Neutrophil (primary cell): Measurements from ENCODE around the gene NID1.

Source experiments
- H3K27ac ChIP-seq: fragments of 200-600 bp; sonication (generic); 2 replicates; pipeline ENCODE4 v1.5.1; 2016; ENCODE audit warnings: mild to moderate bottlenecking, moderate library complexity
- H3K27me3 ChIP-seq: fragments of 200-600 bp; sonication (generic); 2 replicates; pipeline ENCODE4 v1.6.0; 2016; ENCODE audit warnings: mild to moderate bottlenecking
- H3K36me3 ChIP-seq: fragments of 200-600 bp; sonication (generic); 2 replicates; pipeline ENCODE4 v1.5.1; 2017
- H3K4me1 ChIP-seq, 2 experiments: fragments of 200-600 bp in 1 of 2; sonication (generic) in 1 of 2; 1 replicate in 1 of 2; 2 replicates in 1 of 2; pipeline versions ENCODE4 v1.5.1 to v1.6.1; 2013 to 2016; ENCODE audit warnings: low read depth in 1 of 2, low read length in 1 of 2, mild to moderate bottlenecking in 1 of 2, moderate library complexity in 1 of 2; ENCODE audit not compliant: control insufficient read depth in 1 of 2, insufficient read depth in 1 of 2
- H3K4me3 ChIP-seq, 2 experiments: fragments of 200-600 bp in 1 of 2; sonication (generic) in 1 of 2; 1 replicate in 1 of 2; 2 replicates in 1 of 2; pipeline ENCODE4 v1.5.1; 2013 to 2016; ENCODE audit warnings: low read depth in 1 of 2, low read length in 1 of 2, mild to moderate bottlenecking in 1 of 2, moderate library complexity in 1 of 2
- H3K9me3 ChIP-seq: fragments of 200-600 bp; sonication (generic); 2 replicates; pipeline ENCODE4 v1.5.1; 2016
- TF ChIP-seq, protein P1 (sequence below): fragments of 200-600 bp; sonication (generic); IDR thresholded peaks from 2 replicates; pipeline ENCODE4 v1.5.1; 2016; ENCODE audit warnings: antibody characterized with exemption

Gene NID1

DNA sequence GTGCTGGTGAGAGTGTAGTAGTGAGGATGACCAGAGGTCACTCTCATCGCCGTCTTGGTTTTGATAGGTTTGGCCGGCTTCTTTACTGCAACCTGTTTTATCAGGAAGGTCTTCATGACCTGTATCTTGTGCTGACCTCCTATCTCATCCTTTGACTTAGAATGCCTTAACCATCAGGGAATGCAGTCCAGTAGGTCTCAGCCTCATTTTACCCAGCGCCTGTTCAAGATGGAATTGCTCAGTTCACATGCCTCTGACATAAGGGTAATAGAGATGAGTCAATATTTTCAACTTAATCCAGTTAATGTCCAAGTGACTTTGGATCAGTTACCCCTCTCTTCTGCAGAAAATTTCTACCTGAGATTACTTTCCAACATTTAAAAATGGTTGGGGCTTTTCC, 4.6 kb downstream of the NID1 start:
- Histone ChIP-seq H3K9me3 (no peaks in the 10 kb centered on the region), H3K36me3 (no peaks in the 10 kb centered on the region), H3K4me1 (peaks cover 16 to 17% of the 10 kb centered on the region in 2 experiments), H3K4me3 (no peak overlapping the region), H3K27me3 (peaks cover 80% of the 10 kb centered on the region), H3K27ac (no peak overlapping the region)
- TF ChIP-seq, protein P1, sequence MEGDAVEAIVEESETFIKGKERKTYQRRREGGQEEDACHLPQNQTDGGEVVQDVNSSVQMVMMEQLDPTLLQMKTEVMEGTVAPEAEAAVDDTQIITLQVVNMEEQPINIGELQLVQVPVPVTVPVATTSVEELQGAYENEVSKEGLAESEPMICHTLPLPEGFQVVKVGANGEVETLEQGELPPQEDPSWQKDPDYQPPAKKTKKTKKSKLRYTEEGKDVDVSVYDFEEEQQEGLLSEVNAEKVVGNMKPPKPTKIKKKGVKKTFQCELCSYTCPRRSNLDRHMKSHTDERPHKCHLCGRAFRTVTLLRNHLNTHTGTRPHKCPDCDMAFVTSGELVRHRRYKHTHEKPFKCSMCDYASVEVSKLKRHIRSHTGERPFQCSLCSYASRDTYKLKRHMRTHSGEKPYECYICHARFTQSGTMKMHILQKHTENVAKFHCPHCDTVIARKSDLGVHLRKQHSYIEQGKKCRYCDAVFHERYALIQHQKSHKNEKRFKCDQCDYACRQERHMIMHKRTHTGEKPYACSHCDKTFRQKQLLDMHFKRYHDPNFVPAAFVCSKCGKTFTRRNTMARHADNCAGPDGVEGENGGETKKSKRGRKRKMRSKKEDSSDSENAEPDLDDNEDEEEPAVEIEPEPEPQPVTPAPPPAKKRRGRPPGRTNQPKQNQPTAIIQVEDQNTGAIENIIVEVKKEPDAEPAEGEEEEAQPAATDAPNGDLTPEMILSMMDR, result no peak

DNA sequence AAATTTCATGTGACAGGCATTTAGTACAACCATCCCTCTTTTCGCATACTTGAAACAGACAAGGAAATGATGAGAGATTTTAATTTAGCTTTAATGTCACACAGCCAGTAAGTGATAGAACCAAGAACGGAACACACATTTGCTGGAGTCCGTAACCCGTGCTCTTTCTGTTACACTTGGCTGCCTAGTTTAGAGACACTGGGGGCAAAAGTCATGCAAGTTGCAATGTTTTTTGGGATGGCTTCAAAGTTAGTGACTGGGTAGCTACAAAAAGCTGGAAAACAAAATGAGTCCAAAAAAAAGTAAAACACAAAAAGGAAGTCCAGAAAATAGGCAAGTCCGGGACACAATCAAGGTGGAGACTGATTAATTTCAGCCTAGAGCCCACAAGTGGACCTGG, 5.9 kb downstream of the NID1 start:
- Histone ChIP-seq H3K36me3 (no peaks in the 10 kb centered on the region), H3K4me3 (no peak overlapping the region), H3K27ac (no peak overlapping the region), H3K27me3 (peaks cover 67% of the 10 kb centered on the region), H3K4me1 (peaks cover 4% of the 10 kb centered on the region in 2 experiments), H3K9me3 (no peaks in the 10 kb centered on the region)
- TF ChIP-seq, protein P1, result no peak

DNA sequence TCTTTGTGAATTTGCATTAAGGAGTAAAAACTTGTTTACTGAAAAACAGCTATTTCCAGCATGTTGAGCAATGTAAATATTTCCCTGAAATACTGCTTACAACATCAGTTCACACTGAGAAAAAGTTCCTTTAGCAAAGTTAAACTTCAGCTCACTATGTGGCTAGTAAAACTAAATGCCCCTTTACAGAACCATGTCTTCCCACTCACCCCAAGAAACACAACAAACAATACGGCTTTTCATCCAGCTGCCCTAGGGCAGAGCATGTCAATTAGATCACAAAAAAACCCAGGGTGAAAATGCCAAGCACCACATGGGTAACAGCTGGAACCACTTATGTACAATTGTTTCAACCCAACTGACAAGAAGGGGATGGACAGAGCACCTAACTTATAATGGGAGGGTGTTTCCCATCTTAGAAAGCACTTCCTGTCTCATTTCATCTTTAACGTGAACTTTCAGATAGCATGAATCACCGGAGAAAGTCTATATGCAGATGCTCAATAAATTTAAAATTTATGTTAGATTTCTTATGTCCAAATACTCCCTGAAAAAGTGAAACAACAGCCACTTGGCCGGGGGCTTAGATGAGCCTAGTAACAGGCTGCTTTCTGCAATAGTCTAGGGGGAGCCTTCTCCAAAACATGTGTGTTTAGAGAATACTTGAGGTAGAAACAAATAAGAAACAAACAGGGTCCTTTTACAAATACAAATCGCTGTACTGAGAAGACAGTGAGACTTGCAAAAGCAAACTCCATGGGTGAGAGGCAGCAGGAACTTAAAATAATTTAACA, 6.6 kb downstream of the NID1 start:
- TF ChIP-seq, protein P1, result no peak
- Histone ChIP-seq H3K27me3 (peaks cover 61% of the 10 kb centered on the region), H3K4me1 (no peaks in the 10 kb centered on the region), H3K36me3 (no peaks in the 10 kb centered on the region), H3K4me3 (no peak overlapping the region), H3K9me3 (no peaks in the 10 kb centered on the region), H3K27ac (no peak overlapping the region)

DNA sequence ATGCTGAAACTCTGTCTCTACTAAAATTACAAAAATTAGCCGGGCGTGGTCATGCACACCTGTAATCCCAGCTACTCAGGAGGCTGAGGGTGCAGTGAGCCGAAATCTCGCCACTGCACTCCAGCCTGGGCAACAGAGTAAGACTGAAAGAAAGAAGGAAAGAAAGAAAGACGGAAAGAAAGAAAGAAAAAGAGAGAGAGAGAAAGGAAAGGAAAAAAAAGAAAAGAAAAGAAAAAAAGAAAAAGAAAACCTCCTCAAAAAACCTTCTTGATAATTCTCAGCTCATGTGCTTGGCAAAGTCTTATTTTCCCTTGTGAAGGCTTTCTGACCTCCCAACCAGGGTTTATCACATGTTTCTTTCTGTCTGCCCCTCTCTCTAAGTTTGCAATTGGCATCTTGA, 7.3 kb downstream of the NID1 start:
- no peak overlapping the region for H3K4me3 ChIP-seq
- no peaks in the 10 kb centered on the region for H3K36me3 ChIP-seq
- H3K27ac ChIP-seq, result no peak overlapping the region
- peaks cover 59% of the 10 kb centered on the region for H3K27me3 ChIP-seq
- TF ChIP-seq, protein P1, result no peak
- no peaks in the 10 kb centered on the region for H3K4me1 ChIP-seq
- H3K9me3 ChIP-seq, result no peaks in the 10 kb centered on the region

DNA sequence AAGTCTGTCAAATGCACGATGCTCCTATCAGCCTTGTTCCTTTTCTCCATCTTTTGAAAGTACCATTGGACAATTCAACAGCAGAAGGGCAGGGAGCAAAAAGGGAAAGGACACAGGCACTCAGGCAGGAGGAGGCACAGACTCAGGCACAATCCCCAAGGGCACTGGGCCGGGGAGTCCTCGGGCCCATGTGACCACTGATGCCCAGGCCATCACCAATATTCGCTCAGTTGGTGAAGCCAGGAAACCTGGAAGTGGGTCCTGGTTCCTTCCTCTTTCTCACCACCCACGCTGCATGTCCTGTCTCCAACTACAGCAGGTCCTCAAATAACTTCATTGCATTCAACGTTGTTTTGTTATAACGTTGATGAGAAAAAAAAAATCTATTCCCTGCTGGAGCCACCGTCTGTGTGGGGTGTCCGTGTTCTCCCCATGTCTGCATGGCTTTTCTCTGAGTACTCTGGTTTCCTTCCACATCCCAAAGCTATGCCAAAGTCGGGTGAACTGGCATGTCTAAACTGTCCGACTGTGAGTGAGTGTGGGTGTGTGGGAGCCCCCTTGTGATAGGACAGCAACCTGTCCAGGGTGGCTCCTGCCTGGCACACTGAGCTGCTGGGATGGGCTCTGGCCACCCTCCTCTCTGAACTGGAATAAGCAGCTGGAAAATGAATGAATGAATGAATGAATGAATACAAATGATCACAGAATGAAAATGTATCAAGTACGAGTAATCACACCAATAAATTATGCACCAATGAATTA, 12.5 kb downstream of the NID1 start:
- Histone ChIP-seq H3K4me1 (no peaks in the 10 kb centered on the region), H3K9me3 (no peaks in the 10 kb centered on the region), H3K27me3 (peaks cover 19% of the 10 kb centered on the region), H3K27ac (no peak overlapping the region), H3K4me3 (no peak overlapping the region), H3K36me3 (no peaks in the 10 kb centered on the region)
- TF ChIP-seq, protein P1, result no peak
